ENCODE results near the gene ZNF470.

The ZNF470 gene

GRCh38 chr19:56567274-56568120 is at the start of gene ZNF470:
Gene ZNF470 (plus strand): TSS chr19:56567468. CDS start chr19:56570312, 2,844 bp downstream.
- peak; percentile 52 to 72 (median 61) for DNase-seq (ENCODE audit: low read depth in 2 of 3, low spot score in 2 of 3)

- no peak for DNase-seq (ENCODE audit: low read depth in 2 of 3, low spot score in 2 of 3)
Observed at GRCh38 chr19:56525214-56525860, 41.9 kb upstream of the ZNF470 start.

GRCh38 chr19:56537442-56537841 is 29.8 kb upstream of the ZNF470 start:
- no peak for DNase-seq (ENCODE audit: low read depth in 2 of 3, low spot score in 2 of 3)

- DNase-seq (ENCODE audit: low read depth in 2 of 3, low spot score in 2 of 3) = peak; percentile 55 to 70 (median 57)
Observed at GRCh38 chr19:56538254-56538760, 29.0 kb upstream of the ZNF470 start.

GRCh38 chr19:56538761-56539263 is 28.5 kb upstream of the ZNF470 start, which contains the start of gene ZFP28:
Gene ZFP28 (plus strand): TSS chr19:56538948. CDS start chr19:56539019, 71 bp downstream.
- peak in 1 of 3 experiments; percentile 34 for DNase-seq (ENCODE audit: low read depth in 2 of 3, low spot score in 2 of 3)

- DNase-seq (ENCODE audit: low read depth in 2 of 3, low spot score in 2 of 3) = no peak
Observed at GRCh38 chr19:56543776-56544175, 23.5 kb upstream of the ZNF470 start.

GRCh38 chr19:56547535-56547934 is 19.7 kb upstream of the ZNF470 start:
- no peak for DNase-seq (ENCODE audit: low read depth in 2 of 3, low spot score in 2 of 3)

GRCh38 chr19:56554272-56554869 is 12.9 kb upstream of the ZNF470 start:
- no peak for DNase-seq (ENCODE audit: low read depth in 2 of 3, low spot score in 2 of 3)

- DNase-seq (ENCODE audit: low read depth in 2 of 3, low spot score in 2 of 3) = no peak
Observed at GRCh38 chr19:56562766-56563165, 4.5 kb upstream of the ZNF470 start.

GRCh38 chr19:56566904-56567273 is 379 bp upstream of the ZNF470 start:
- peak in 1 of 3 experiments; percentile 4 for DNase-seq (ENCODE audit: low read depth in 2 of 3, low spot score in 2 of 3)

GRCh38 chr19:56572589-56572988 is 5.3 kb downstream of the ZNF470 start:
- no peak for DNase-seq (ENCODE audit: low read depth in 2 of 3, low spot score in 2 of 3)

GRCh38 chr19:56573914-56574313 is 6.6 kb downstream of the ZNF470 start:
- DNase-seq (ENCODE audit: low read depth in 2 of 3, low spot score in 2 of 3) = no peak

- no peak for DNase-seq (ENCODE audit: low read depth in 2 of 3, low spot score in 2 of 3)
Observed at GRCh38 chr19:56577719-56578602, 10.7 kb downstream of the ZNF470 start.

- DNase-seq (ENCODE audit: low read depth in 2 of 3, low spot score in 2 of 3) = no peak
Observed at GRCh38 chr19:56594446-56594782, 27.1 kb downstream of the ZNF470 start.

- peak; percentile 69 to 85 (median 75) for DNase-seq (ENCODE audit: low read depth in 2 of 3, low spot score in 2 of 3)
Observed at GRCh38 chr19:56594783-56595547, 27.7 kb downstream of the ZNF470 start, which contains the start of gene ZNF71. Gene ZNF71 (plus strand): TSS chr19:56595302. CDS start chr19:56601559, 6,257 bp downstream.

- no peak for DNase-seq (ENCODE audit: low read depth in 2 of 3, low spot score in 2 of 3)
Observed at GRCh38 chr19:56595548-56595899, 28.3 kb downstream of the ZNF470 start.

- no peak for DNase-seq (ENCODE audit: low read depth in 2 of 3, low spot score in 2 of 3)
Observed at GRCh38 chr19:56596676-56597075, 29.4 kb downstream of the ZNF470 start.

- no peak for DNase-seq (ENCODE audit: low read depth in 2 of 3, low spot score in 2 of 3)
Observed at GRCh38 chr19:56597696-56598095, 30.4 kb downstream of the ZNF470 start.

- DNase-seq (ENCODE audit: low read depth in 2 of 3, low spot score in 2 of 3) = no peak
Observed at GRCh38 chr19:56601375-56601774, 34.1 kb downstream of the ZNF470 start.

GRCh38 chr19:56603829-56604228 is 36.6 kb downstream of the ZNF470 start:
- DNase-seq (ENCODE audit: low read depth in 2 of 3, low spot score in 2 of 3) = no peak

Data from activated CD8-positive, alpha-beta memory T cell treated with anti-CD3 and anti-CD28 coated beads for 48 hours (primary cell).